GM19397 (cell line): ENCODE results near the gene ALK.

Experiments
- ATAC-seq: cut with Tn5 transposase; IDR thresholded peaks from one replicate; pipeline ENCODE4 v1.9.1; 2021; ENCODE audit warnings: mild to moderate bottlenecking, moderate library complexity; ENCODE audit not compliant: unreplicated experiment

ALK gene

GRCh38 chr2:29469516-29469915, 451.9 kb downstream of the ALK start:
- no peak for ATAC-seq

- ATAC-seq: no peak
Observed at GRCh38 chr2:29463181-29463900, 458.0 kb downstream of the ALK start.

- ATAC-seq: no peak
Observed at GRCh38 chr2:29462293-29462692, 459.1 kb downstream of the ALK start.

GRCh38 chr2:29460190-29460589, 461.2 kb downstream of the ALK start:
- no peak for ATAC-seq

- no peak for ATAC-seq
Observed at GRCh38 chr2:29459445-29460179, 461.8 kb downstream of the ALK start.

- no peak for ATAC-seq
Observed at GRCh38 chr2:29456429-29456828, 465.0 kb downstream of the ALK start.

GRCh38 chr2:29455200-29455860, 466.1 kb downstream of the ALK start:
- ATAC-seq: no peak

GRCh38 chr2:29452036-29452435, 469.4 kb downstream of the ALK start:
- no peak for ATAC-seq

GRCh38 chr2:29450596-29451222, 470.7 kb downstream of the ALK start:
- ATAC-seq: no peak

- ATAC-seq: no peak
Observed at GRCh38 chr2:29449499-29449898, 471.9 kb downstream of the ALK start.

GRCh38 chr2:29448096-29448688, 473.2 kb downstream of the ALK start:
- ATAC-seq: no peak

GRCh38 chr2:29447513-29447912, 473.9 kb downstream of the ALK start:
- ATAC-seq: no peak

- ATAC-seq: no peak
Observed at GRCh38 chr2:29446847-29447246, 474.5 kb downstream of the ALK start.

- ATAC-seq: no peak
Observed at GRCh38 chr2:29444150-29444549, 477.2 kb downstream of the ALK start.

- no peak for ATAC-seq
Observed at GRCh38 chr2:29443627-29444026, 477.8 kb downstream of the ALK start.

- ATAC-seq: no peak
Observed at GRCh38 chr2:29443151-29443550, 478.2 kb downstream of the ALK start.

- ATAC-seq: no peak
Observed at GRCh38 chr2:29440921-29441623, 480.3 kb downstream of the ALK start.

GRCh38 chr2:29433920-29434319, 487.5 kb downstream of the ALK start:
- ATAC-seq: no peak

GRCh38 chr2:29433128-29433527, 488.3 kb downstream of the ALK start:
- no peak for ATAC-seq

GRCh38 chr2:29431485-29431884, 489.9 kb downstream of the ALK start:
- no peak for ATAC-seq
